Cardiac fibroblast (primary cell): ENCODE results near the gene PPFIA2.

ENCODE experiments used
- DNase-seq, 2 donors: peaks; one replicate each; pipeline versions ENCODE4 v3.0.0 to v3.0.0-alpha.2; 2010; ENCODE audit warnings: low read depth in 2 of 2
- H3K4me3 ChIP-seq, 2 donors: replicated peaks in 1 of 2; 1 replicate in 1 of 2; 2 replicates in 1 of 2; pipeline ENCODE4 v1.5.1; 2011; ENCODE audit warnings: low read depth in 2 of 2, low read length in 2 of 2, mild to moderate bottlenecking in 2 of 2, moderate library complexity in 1 of 2
- TF ChIP-seq, protein P1 (sequence below): IDR thresholded peaks from one replicate; pipeline ENCODE4 v1.5.1; 2011; ENCODE audit warnings: low read depth, mild to moderate bottlenecking, low read length, inconsistent platforms

The PPFIA2 gene

DNA sequence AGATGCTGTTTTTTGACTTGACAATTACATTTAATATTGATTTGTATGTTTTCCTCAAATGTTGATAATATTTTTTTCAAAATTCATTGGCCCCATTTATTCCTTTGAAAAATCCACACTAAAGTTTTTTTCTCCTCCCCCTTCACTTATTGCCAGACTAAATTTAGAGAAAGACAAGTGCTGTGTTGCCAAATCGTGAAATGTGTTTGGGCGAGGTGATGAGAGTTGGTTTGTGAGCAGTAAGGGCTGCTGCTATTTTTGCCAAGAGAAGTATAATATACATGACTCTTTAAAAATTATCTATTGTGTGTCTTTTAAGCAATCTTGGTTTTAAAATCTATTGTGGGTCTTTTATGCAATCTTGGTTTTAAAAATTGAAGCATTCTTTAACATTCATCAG lies 188.9 kb downstream of the PPFIA2 start:
- TF ChIP-seq, protein P1, sequence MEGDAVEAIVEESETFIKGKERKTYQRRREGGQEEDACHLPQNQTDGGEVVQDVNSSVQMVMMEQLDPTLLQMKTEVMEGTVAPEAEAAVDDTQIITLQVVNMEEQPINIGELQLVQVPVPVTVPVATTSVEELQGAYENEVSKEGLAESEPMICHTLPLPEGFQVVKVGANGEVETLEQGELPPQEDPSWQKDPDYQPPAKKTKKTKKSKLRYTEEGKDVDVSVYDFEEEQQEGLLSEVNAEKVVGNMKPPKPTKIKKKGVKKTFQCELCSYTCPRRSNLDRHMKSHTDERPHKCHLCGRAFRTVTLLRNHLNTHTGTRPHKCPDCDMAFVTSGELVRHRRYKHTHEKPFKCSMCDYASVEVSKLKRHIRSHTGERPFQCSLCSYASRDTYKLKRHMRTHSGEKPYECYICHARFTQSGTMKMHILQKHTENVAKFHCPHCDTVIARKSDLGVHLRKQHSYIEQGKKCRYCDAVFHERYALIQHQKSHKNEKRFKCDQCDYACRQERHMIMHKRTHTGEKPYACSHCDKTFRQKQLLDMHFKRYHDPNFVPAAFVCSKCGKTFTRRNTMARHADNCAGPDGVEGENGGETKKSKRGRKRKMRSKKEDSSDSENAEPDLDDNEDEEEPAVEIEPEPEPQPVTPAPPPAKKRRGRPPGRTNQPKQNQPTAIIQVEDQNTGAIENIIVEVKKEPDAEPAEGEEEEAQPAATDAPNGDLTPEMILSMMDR: no peak
- no peak for DNase-seq
- no peak overlapping the region for H3K4me3 ChIP-seq

DNA sequence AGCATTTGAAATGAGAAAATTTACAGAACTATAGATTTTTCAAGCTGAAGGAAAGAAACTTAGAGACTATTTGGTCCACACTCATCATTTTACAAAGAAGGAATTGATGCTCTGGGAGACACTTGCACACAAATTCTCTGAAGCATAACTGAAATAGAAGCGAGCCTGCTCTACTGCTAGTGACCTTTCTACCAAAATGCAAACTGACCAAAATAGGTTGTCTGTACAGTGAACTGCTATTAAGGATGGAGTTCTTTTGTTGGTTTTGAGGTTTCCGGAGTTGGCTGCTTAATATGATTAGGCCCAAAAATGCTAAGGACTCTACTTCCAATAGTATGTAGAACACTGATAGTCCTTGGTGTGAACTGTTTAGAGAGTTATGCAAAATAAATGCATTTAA lies 194.9 kb downstream of the PPFIA2 start:
- H3K4me3 ChIP-seq: no peak overlapping the region
- TF ChIP-seq, protein P1: no peak
- no peak for DNase-seq

DNA sequence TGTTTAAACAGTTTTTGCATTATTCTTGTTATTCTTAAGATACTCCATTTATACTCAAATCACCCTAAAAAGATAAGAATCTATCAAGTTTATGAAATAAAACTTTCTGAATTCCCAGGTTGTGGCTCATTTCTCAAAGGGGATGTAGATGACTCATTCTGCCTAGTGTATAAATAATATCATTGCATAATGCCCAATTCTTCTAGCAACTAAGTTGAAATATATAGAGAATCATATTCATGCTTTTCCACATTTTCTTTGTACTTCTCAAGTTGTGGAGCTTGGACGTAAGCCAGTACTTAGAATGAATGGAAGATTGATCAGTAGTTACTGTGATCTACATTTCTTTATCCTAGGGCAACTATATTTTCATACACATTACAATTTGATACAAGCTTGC lies 201.1 kb downstream of the PPFIA2 start:
- peak; percentile 32 to 69 for DNase-seq
- no peak overlapping the region for H3K4me3 ChIP-seq
- TF ChIP-seq, protein P1: no peak

DNA sequence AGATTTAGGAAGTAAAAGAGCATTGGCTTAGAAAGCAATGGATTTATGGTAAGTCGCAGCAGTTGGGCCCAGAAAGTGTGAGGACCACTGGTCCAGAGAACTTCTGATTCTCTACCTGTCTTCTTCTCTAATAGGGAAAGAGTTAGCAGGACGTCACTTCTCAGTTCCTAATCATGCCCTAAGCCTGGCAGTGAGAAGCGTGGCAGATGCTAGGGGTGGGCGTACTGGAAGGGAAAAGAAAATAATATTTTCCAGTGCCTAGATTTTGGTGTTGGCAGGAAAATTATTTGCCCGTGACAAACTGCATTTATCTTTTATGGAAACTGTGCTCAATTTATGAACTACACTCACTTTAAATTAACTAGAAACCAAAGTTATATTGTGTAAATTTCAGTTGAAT lies 212.3 kb downstream of the PPFIA2 start:
- no peak for DNase-seq
- TF ChIP-seq, protein P1: no peak
- H3K4me3 ChIP-seq: no peak overlapping the region

DNA sequence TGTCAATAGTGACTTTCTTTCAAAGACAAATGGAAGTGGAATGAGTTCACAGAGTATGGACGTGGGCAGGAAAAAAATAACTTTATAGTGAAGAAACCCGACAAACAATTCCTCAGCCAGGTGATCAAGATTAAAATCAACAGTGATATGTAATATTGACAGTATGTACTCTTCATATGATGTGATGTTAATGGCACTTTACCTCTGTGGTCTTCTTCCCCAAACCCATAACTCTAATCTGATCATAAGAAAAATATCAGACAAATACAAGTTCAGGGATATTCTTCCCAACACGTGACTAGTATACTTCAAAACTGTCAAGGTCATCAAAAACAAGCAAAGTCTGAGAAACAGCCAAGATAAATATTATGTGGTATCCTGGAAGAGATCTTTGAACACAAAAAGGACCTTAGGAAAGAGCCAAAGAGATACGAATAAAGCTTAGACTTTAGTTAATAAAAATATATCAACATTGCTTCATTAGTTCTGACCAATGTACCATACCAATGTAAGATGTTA lies 215.5 kb downstream of the PPFIA2 start:
- DNase-seq: no peak
- TF ChIP-seq, protein P1: no peak

DNA sequence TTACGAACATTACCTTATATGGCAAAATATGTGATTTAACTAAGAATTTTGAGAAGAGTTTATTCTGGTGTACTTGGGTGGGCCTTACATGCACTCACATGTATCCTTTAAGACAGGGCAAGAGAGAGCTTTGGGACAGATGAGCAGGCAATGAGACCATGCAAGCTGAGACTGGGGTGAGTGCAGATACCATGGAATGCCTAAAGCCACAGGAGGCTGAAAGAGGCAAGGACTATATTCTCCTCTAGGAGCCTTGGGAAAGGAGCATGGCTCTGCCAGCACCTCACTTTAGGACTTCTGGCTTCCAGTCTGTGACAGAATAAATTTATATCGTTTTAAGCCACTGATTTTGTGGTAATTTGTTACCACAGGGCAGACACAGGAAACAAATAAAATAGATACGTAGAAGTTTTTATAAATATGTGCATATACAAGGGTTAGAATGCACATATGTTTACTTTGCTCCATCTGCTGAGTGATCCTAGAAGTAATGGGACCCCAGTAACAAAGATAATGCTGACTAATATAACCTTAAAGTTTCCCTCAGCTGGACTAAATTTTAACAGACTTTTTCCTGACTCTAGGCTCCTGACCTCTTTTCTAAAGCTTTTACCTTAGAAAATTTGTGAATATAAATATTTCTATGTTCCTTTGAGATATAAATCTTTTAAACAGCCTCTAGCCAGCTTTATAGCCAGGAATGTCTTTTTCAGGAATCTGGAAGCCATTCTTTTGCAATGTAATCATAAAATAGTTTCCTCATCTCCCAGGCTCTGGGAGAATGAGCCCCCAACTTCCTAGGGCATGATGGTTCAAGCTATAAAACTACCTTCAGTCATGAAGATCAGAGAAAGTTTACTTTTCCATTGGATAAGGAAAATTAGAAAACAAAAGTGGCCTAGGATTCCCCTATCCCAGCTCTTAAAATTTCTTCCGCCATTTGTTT lies 216.8 kb downstream of the PPFIA2 start:
- DNase-seq: no peak
- H3K4me3 ChIP-seq: no peak overlapping the region
- TF ChIP-seq, protein P1: no peak

More for the DNA sequence above, 215.5 kb downstream of the PPFIA2 start:
- H3K4me3 ChIP-seq: no peak overlapping the region
